Nucleus accumbens (tissue), 56 donors: ENCODE results near the gene COTL1.
"Not testable (repeated sequence)": the region's sequence is repeated elsewhere in the genome, so short reads cannot be mapped to it uniquely, and the experiment has no call there.

Source experiments
- DNase-seq, 56 donors: peaks; one replicate each; lab custom pipeline; 2025; lab: John Stamatoyannopoulos, UW

Gene COTL1

DNA sequence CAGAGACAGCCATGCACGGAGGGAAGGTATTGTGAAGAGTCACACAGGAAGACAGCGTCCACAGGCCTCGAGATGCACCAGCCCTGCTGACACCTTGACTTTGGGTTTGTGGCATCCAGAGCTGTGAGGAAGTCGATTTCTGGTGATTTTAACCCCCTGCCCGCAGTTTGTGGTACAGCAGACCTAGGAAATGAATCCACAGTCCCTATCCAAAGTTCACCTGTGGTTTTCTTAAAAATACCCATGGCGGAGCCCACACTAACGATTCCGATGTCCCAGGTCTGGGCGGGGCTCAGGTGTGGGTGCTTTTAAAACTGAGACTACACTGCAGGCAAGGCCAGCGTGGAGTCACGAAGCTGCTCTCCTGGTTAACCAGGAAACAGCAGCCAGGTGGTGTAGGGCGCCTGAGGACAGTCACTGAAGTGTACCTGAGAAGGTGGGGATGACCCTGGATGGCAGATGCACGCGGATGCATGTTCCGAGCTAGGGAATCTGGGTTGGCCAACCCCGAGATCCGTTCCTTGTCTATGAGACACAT, 99.0 kb downstream of the COTL1 start:
- DNase-seq = no peak

DNA sequence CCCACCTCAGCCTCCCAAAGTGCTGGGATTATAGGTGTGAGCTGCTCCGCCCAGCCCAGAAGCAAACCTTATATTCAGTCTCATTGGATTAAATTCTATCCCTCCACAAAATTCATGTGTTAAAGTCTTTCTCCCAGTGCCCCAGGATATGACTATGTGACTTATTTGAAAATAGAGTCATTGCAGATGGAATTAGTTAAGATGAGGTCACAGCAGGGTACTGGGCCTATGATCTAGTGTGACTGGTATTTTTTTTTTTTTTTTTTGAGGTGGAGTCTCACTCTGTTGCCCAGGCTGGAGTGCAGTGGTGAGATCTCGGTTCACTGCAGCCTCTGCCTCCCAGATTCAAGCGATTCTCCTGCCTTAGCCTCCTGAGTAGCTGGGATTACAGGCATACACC, 99.7 kb downstream of the COTL1 start:
- DNase-seq = not testable (repeated sequence)

GRCh38 chr16:84517366-84517765, 100.5 kb downstream of the COTL1 start:
- DNase-seq = no peak
